ENCODE data around the gene TTI1.

Gene TTI1

GRCh38 chr20:37933786-37934633 lies 99.2 kb downstream of the TTI1 start:
- Histone ChIP-seq H3K79me2 (ENCODE audit: insufficient read depth, low read length) (no peaks in the 10 kb centered on the region), H3K4me3 (ENCODE audit: low read depth, low read length, poor library complexity, severe bottlenecking) (no peak overlapping the region), H3K4me1 (ENCODE audit: insufficient read depth, low read length, severe bottlenecking) (no peaks in the 10 kb centered on the region), H3K9ac (ENCODE audit: low read length) (no peak overlapping the region), H3K27me3 (ENCODE audit: insufficient read depth, low read length) (0 out of 2 replicates have a peak, but pooled peaks cover 6% of the 10 kb centered on the region), H2AFZ (ENCODE audit: low read length) (no peak overlapping the region), H3K27ac (ENCODE audit: low read depth, low read length, poor library complexity, severe bottlenecking) (no peak overlapping the region), H3F3A (ENCODE audit: insufficient read depth, low read length) (no peaks in the 10 kb centered on the region), H3K4me2 (ENCODE audit: low read length) (no peak overlapping the region), H4K20me1 (ENCODE audit: insufficient read depth, low read length) (no peaks in the 10 kb centered on the region), H3K9me2 (ENCODE audit: low read depth, low read length) (no peaks in the 10 kb centered on the region), H3K9me3 (ENCODE audit: low read length) (no peaks in the 10 kb centered on the region), H3K36me3 (ENCODE audit: insufficient read depth, low read length) (no peaks in the 10 kb centered on the region)
- TF ChIP-seq CTCF (IDR thresholded peaks at IDR 0.05; ENCODE audit: low read length), result no peak
- no peak for TF ChIP-seq EZH2 (IDR thresholded peaks at IDR 0.05; ENCODE audit: borderline replicate concordance, low read length)
